GM12864 (cell line): ENCODE data around the gene MYZAP.
A peak's percentile ranks its signal among the peaks of the same experiment; 100 is the strongest.

Experiments used
- DNase-seq: peaks from one replicate; pipeline ENCODE4 v3.0.0-alpha.2; 2011; ENCODE audit warnings: low read depth
- H3K4me3 ChIP-seq: 2 replicates; pipeline ENCODE4 v1.5.1; 2011; ENCODE audit warnings: mild to moderate bottlenecking, low read depth, low read length, control low read depth
- CTCF ChIP-seq: IDR thresholded peaks from 2 replicates; pipeline ENCODE4 v1.5.1; 2011; ENCODE audit warnings: low read depth, mild to moderate bottlenecking, moderate library complexity, low read length, control low read depth, inconsistent platforms; ENCODE audit errors: missing control alignments

The MYZAP gene

GRCh38 chr15:57731530-57732103 lies 139.9 kb downstream of the MYZAP start:
- DNase-seq, result no peak
- TF ChIP-seq CTCF, result no peak
- no peak overlapping the region for H3K4me3 ChIP-seq

- TF ChIP-seq CTCF, result peak; percentile 89
- no peak overlapping the region for H3K4me3 ChIP-seq
- peak; percentile 4 for DNase-seq
These were observed 141.0 kb downstream of the MYZAP start for GRCh38 chr15:57732526-57733331.

GRCh38 chr15:57734860-57735259 lies 143.2 kb downstream of the MYZAP start:
- TF ChIP-seq CTCF, result no peak
- H3K4me3 ChIP-seq, result no peak overlapping the region
- DNase-seq, result no peak
